SK-N-MC (cell line): ENCODE measurements around the gene STAT5B.
A peak's percentile ranks its signal among the peaks of the same experiment; 100 is the strongest.

Experiments used
- DNase-seq: peaks from one replicate; pipeline ENCODE4 v3.0.0-alpha.2; 2011; ENCODE audit warnings: low read depth, low spot score
- H3K27ac ChIP-seq: fragments of 200-600 bp; sonication (generic); 2 replicates; pipeline ENCODE4 v1.5.1; 2016; ENCODE audit warnings: mixed run types
- H3K36me3 ChIP-seq: fragments of 200-600 bp; sonication (generic); 2 replicates; pipeline ENCODE4 v1.6.1; 2017; ENCODE audit warnings: antibody characterized with exemption, low read length, mixed read lengths; ENCODE audit not compliant: insufficient read depth
- H3K4me3 ChIP-seq: fragments of 200-600 bp; sonication (generic); 2 replicates; pipeline ENCODE4 v1.5.1; 2016
- H3K9ac ChIP-seq: fragments of 200-600 bp; sonication (generic); 2 replicates; pipeline ENCODE4 v1.8.0; 2017; ENCODE audit warnings: mixed run types, mixed read lengths; ENCODE audit not compliant: insufficient read length
- H3K9me3 ChIP-seq: fragments of 200-600 bp; sonication (generic); 2 replicates; pipeline ENCODE4 v1.6.1; 2017; ENCODE audit warnings: low read depth, mild to moderate bottlenecking, antibody characterized with exemption, low read length, moderate library complexity, mixed read lengths
- EZH2 ChIP-seq: fragments of 200-600 bp; sonication (generic); IDR thresholded peaks from one replicate; pipeline ENCODE4 v1.6.1; 2017; ENCODE audit warnings: antibody characterized with exemption
- FOXP2 ChIP-seq: optimal IDR thresholded peaks from 2 replicates; pipeline ENCODE3; 2011; ENCODE audit warnings: mild to moderate bottlenecking, moderate library complexity; ENCODE audit not compliant: insufficient read depth; ENCODE audit errors: extremely low read length, control extremely low read depth
- POLR2AphosphoS5 ChIP-seq: IDR thresholded peaks from 2 replicates; pipeline ENCODE4 v1.6.1; 2012; ENCODE audit warnings: mild to moderate bottlenecking, low read depth, low read length, borderline replicate concordance

The STAT5B gene

DNA sequence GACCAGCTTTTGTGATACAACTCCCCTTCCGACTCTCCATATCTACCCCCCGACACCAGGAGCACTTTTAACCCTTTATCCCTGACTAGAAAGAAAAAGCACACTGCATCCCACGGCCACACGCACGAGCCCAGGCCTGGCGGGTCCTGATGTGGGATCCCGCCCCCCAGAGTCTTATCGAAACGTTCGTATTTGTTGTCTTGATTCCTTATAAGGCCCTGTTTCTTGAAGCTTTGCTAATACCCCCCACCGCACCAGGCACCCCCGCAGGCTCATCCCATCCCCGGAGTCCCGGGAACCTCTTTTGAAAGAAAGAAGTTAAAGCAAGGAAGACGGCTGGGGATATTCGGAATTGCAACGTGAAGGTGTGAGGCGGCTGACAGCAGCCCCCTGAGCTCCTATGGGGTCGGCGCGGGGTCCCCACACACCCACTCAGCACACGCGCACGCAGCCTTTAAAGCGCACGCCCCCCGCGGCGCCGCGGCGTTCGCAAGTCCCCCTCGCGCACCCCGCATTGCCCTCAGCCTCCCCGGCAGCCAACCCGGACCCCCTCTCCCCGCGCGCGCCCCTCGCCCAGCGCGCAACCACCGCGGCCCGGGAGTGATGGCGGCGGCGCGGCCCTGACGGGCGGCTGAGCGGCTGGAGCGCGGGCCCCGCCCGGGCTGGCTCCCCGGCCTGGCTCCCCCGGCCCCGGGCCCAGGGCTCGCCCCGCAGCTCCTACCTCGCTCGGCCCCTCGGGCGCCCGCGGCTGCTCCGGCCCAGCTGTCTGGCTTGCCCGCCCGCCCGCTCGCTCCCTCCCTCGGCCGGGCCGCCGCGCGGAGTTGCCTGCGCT is 448 bp downstream of the STAT5B start:
- Histone ChIP-seq H3K9me3 (no peaks in the 10 kb centered on the region), H3K9ac (peak overlapping the region; percentile 76), H3K27ac (no peak overlapping the region), H3K4me3 (peak overlapping the region; percentile 89), H3K36me3 (no peaks in the 10 kb centered on the region)
- no peak for DNase-seq
- TF ChIP-seq EZH2 (no peak), POLR2AphosphoS5 (no peak), FOXP2 (no peak)

DNA sequence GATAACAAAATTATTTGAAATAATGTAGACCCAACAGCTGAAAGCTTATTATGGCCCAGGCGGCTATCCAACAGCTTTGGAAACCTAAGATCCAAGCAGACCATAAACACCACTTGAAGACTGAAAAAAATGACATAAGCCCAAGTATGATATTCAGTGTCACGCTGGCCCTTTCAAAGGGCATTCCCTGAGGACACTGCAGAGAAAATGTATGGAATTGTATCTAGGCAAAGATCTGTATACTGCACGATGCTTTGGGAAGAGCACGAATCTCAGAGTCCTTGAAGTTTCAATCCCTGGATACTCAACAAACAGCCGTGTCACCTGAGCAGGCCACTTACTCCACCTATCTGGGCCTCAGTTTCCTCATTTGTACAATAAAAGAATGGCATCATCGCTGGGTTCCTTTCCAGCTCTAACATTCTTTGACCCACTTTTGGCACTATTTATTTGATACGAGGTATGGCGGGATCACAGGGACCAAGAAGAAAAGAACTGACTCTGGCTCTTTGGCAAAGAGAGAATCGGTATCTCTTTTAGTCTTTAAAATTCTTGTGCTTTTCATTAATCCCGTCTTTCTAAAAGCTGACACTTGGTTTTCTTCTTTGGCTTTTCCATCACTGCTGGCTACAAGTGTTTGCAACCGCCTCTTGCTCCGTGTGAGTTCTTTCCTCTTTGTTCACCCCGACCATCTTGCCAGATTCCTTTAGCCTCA is 1.2 kb downstream of the STAT5B start:
- Histone ChIP-seq H3K9ac (peak overlapping the region; percentile 76), H3K4me3 (peak overlapping the region; percentile 89), H3K36me3 (no peaks in the 10 kb centered on the region), H3K9me3 (no peaks in the 10 kb centered on the region), H3K27ac (no peak overlapping the region)
- TF ChIP-seq POLR2AphosphoS5 = no peak
- no peak for TF ChIP-seq FOXP2
- no peak for TF ChIP-seq EZH2
- DNase-seq = no peak

DNA sequence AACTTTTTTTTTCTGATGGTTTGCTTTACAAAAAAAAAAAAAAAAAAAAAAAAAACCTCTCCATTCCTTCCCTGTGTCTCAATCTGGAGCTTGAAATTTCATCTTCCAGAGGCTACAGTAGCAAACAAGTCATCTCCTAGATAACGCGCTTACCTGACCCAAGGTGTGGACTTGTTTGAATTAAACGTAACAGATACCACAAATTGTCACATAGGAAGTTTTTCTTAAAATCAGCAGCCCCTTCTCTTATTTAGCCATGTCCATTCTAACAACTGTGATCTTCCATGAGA is 2.0 kb downstream of the STAT5B start:
- no peak for DNase-seq
- Histone ChIP-seq H3K9me3 (no peaks in the 10 kb centered on the region), H3K9ac (no peak overlapping the region), H3K36me3 (no peaks in the 10 kb centered on the region), H3K4me3 (no peak overlapping the region), H3K27ac (no peak overlapping the region)
- TF ChIP-seq POLR2AphosphoS5 (no peak), FOXP2 (no peak), EZH2 (no peak)

DNA sequence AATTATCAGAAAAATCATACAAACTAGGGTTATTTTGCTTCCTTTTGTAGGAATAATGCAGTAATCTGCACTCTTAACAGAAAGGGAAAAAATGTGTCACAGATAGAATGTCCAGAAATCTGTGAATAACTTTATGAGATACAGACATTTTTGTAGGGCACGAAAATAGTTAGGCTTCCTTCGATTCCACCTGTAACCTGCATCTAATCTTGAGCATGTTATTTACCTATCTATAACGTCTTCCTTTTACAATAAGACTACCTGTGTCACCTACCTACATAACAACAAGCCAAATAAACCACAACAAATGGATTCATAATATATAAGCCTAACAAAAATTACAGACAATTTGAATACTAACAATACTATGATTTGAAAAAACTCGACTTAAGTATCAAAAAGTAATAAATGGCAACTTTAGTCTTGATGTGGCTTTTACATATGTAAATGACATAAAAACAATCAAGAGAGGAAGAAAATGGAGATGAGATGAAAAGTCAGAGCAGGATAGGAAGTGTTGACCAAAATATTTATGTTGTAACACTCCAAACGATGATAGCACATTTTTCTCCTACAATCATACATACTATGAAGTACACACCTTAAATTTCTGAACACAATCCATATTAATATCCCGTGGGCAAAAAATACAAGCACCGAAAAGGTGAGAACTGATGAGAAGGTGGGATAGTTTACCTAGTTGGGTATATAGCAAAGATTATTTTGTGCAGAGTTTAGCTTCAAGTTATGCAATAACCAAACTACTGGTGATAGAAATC is 2.5 kb downstream of the STAT5B start:
- H3K4me3 ChIP-seq = no peak overlapping the region
- no peak overlapping the region for H3K27ac ChIP-seq
- DNase-seq = no peak
- H3K9me3 ChIP-seq = no peaks in the 10 kb centered on the region
- H3K9ac ChIP-seq = no peak overlapping the region
- no peak for TF ChIP-seq FOXP2
- no peak for TF ChIP-seq EZH2
- TF ChIP-seq POLR2AphosphoS5 = no peak
- H3K36me3 ChIP-seq = no peaks in the 10 kb centered on the region

DNA sequence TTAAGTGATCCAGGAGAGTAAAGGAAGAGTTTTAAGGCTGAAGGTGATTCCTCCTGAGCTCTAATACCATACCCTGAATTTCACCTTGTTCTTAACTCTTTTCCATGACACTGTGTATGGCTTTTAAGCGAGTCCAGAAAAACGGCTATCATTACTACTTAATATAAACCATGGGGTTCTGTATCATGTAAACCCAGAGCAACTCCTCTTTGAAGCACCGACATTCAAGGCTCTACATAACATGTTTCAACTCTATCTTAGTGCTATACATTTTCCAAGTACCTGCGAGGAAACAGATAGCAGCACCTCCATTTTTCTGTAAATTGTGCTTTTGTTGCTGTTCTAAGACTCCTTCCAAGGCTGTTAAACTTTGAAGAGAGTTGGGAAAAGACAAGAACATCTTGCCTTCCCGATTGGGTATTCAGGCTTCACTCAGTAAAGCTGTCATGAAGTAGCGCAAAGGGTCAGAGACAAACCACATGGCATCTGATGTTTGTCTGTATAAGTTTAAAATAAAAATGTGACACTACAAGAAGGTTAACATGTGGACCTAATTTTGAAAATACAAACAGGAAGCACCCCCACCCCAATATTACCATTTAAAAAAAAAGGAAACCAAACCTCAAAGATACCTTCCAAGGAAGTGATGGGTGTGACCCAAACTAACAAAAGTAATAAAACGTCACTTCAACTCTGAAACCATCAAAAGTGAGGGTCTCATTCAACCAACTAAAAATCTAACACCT is 3.9 kb downstream of the STAT5B start:
- no peak for TF ChIP-seq FOXP2
- TF ChIP-seq EZH2 = no peak
- TF ChIP-seq POLR2AphosphoS5 = no peak
- H3K36me3 ChIP-seq = no peaks in the 10 kb centered on the region
- H3K9me3 ChIP-seq = no peaks in the 10 kb centered on the region
- H3K27ac ChIP-seq = no peak overlapping the region
- no peak for DNase-seq
- H3K4me3 ChIP-seq = no peak overlapping the region
- H3K9ac ChIP-seq = no peak overlapping the region

DNA sequence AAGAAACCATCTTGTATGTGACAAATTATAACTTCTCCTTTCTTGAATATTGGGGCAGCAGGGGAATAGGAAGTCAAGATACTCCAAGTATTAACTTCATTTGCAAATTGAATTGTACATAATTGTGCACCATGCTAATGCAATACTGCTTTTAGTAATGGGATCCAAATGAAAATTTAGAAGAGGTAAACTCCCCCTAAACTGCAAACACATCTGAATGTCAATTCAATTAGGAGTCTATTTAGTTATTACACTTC is 4.5 kb downstream of the STAT5B start:
- Histone ChIP-seq H3K36me3 (no peaks in the 10 kb centered on the region), H3K4me3 (no peak overlapping the region), H3K9ac (no peak overlapping the region), H3K9me3 (no peaks in the 10 kb centered on the region), H3K27ac (no peak overlapping the region)
- DNase-seq = no peak
- TF ChIP-seq POLR2AphosphoS5 = no peak
- no peak for TF ChIP-seq EZH2
- no peak for TF ChIP-seq FOXP2

DNA sequence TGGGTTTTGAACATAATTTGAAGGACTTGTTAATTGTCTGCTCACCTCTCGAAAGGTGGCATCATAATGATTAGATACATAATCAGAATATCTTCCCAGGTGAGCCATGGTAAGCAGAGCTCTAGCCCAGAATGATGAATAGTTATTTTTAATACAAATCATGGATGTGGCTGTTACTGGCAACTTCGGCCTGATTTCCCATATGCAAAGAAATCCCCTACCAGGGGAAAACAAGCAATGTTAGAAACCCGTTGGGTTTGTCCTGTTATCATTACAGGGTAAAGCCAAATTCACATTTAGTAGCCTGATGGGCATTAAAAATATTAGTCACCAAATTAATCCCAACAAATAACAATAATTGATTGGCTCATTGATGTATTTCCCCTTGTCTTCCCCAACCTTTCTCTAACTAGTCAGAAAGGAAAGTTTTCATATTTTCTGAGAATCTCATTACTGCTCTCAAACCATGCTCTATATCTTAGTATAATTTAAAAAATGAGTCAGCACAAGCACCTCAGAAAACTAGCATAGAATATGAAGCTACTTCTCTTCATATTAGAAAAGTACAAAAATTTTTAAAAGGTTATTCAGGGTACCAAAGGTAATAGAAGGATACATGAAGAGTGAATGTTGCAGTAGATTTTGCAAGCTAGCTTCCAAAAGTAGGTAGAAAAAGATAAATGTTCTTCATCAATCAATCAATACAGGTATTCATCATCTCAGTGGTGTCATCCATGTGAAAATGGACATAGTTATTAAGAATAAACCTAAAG is 5.0 kb downstream of the STAT5B start:
- DNase-seq = no peak
- Histone ChIP-seq H3K9ac (no peak overlapping the region), H3K36me3 (no peaks in the 10 kb centered on the region), H3K27ac (no peak overlapping the region), H3K4me3 (no peak overlapping the region), H3K9me3 (no peaks in the 10 kb centered on the region)
- TF ChIP-seq FOXP2 (no peak), POLR2AphosphoS5 (no peak), EZH2 (no peak)
